ENCODE data around the gene CCL22.

Gene CCL22

GRCh38 chr16:57409065-57409464 is 50.5 kb downstream of the CCL22 start:
- no peak for DNase-seq (ENCODE audit: low read depth)
- TF ChIP-seq CTCF (conservative IDR thresholded peaks at IDR 0.05; ENCODE audit: low read length): no peak
- no peak overlapping the region for H3K4me3 ChIP-seq (ENCODE audit: low read length)

GRCh38 chr16:57409870-57410587 is 51.4 kb downstream of the CCL22 start:
- no peak for TF ChIP-seq CTCF (conservative IDR thresholded peaks at IDR 0.05; ENCODE audit: low read length)
- no peak overlapping the region for H3K4me3 ChIP-seq (ENCODE audit: low read length)
- DNase-seq (ENCODE audit: low read depth): no peak

- DNase-seq (ENCODE audit: low read depth): no peak
- no peak for TF ChIP-seq CTCF (conservative IDR thresholded peaks at IDR 0.05; ENCODE audit: low read length)
- H3K4me3 ChIP-seq (ENCODE audit: low read length): no peak overlapping the region
These were observed 52.9 kb downstream of the CCL22 start for GRCh38 chr16:57411362-57411976.

- no peak for TF ChIP-seq CTCF (conservative IDR thresholded peaks at IDR 0.05; ENCODE audit: low read length)
- no peak for DNase-seq (ENCODE audit: low read depth)
- H3K4me3 ChIP-seq (ENCODE audit: low read length): no peak overlapping the region
These were observed 54.0 kb downstream of the CCL22 start for GRCh38 chr16:57412584-57412983.

GRCh38 chr16:57413301-57413730 is 54.7 kb downstream of the CCL22 start:
- TF ChIP-seq CTCF (conservative IDR thresholded peaks at IDR 0.05; ENCODE audit: low read length): no peak
- H3K4me3 ChIP-seq (ENCODE audit: low read length): no peak overlapping the region
- no peak for DNase-seq (ENCODE audit: low read depth)

- DNase-seq (ENCODE audit: low read depth): no peak
- TF ChIP-seq CTCF (conservative IDR thresholded peaks at IDR 0.05; ENCODE audit: low read length): no peak
- no peak overlapping the region for H3K4me3 ChIP-seq (ENCODE audit: low read length)
These were observed 55.1 kb downstream of the CCL22 start for GRCh38 chr16:57413733-57414132.
